ENCODE data around the gene RASSF4. TPM values are rescaled to one million over a fixed set of nuclear protein-coding genes. Genes with fewer than 3 reads are reported as not detected.
A peak's percentile ranks its signal among the peaks of the same experiment; 100 is the strongest.

RASSF4 gene
- total and polyA plus RNA-seq, 11 donors: 48.3 to 125 (median 78.9) TPM

DNA sequence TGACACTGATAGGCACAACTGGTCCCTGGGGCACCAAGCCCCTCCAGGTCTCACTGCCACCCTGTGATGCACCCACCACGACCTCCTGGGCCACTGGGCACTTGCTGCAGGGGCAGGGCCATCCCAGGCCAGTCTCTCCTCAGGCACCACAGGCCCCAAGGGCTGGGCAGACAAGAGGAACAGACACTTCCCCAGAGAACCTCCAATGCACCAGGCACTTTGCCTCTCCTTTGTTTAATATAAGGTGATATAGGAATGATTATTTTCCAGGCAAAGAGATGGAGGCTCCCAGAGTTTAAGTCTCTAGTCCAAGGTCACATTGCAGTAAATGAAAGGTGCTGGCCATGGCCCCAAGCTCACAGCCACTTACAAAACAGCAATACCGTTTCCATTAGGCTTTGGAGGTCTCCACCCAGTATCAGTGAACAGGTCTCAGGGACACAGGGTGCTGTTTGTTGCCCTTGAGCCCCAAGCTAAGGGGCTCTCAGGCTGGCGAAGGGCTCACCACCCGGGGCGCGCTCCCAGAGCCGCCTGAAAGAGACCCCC, 14.6 kb downstream of the RASSF4 start:
- ATAC-seq (peak in 1 of 4 donors; percentile 0), DNase-seq (peak in 1 of 5 donors; percentile 49)
- Histone ChIP-seq H3K4me3 (peak overlapping the region in 10 of 12 donors; percentile 45 to 92 (median 71)), H3K9me3 (no peaks in the 10 kb centered on the region), H3K27ac (peak overlapping the region; percentile 54 to 97 (median 90)), H3K36me3 (peaks cover 0 to 66% (median 44%) of the 10 kb centered on the region in 9 donors), H3K4me1 (peaks cover 7 to 92% (median 59%) of the 10 kb centered on the region in 12 donors), H3K27me3 (no peaks in the 10 kb centered on the region)
- 40 to 54% (median 42%) methylated on average over 4 to 7 of the region's 7 CpGs for WGBS, 4 donors
- intact Hi-C loops (cut with DNase I): loop anchor here in 7 of 10 donors (2.0 to 10.0 kb wide), 6 partner anchors 15 to 1299 kb away; partner anchors contain the start of gene RASSF4 (in 1 of the 7)
- TF ChIP-seq, protein P1, sequence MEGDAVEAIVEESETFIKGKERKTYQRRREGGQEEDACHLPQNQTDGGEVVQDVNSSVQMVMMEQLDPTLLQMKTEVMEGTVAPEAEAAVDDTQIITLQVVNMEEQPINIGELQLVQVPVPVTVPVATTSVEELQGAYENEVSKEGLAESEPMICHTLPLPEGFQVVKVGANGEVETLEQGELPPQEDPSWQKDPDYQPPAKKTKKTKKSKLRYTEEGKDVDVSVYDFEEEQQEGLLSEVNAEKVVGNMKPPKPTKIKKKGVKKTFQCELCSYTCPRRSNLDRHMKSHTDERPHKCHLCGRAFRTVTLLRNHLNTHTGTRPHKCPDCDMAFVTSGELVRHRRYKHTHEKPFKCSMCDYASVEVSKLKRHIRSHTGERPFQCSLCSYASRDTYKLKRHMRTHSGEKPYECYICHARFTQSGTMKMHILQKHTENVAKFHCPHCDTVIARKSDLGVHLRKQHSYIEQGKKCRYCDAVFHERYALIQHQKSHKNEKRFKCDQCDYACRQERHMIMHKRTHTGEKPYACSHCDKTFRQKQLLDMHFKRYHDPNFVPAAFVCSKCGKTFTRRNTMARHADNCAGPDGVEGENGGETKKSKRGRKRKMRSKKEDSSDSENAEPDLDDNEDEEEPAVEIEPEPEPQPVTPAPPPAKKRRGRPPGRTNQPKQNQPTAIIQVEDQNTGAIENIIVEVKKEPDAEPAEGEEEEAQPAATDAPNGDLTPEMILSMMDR (IDR thresholded peaks at IDR 0.05): no peak
- no peak for TF ChIP-seq POLR2A (IDR thresholded peaks at IDR 0.05)

DNA sequence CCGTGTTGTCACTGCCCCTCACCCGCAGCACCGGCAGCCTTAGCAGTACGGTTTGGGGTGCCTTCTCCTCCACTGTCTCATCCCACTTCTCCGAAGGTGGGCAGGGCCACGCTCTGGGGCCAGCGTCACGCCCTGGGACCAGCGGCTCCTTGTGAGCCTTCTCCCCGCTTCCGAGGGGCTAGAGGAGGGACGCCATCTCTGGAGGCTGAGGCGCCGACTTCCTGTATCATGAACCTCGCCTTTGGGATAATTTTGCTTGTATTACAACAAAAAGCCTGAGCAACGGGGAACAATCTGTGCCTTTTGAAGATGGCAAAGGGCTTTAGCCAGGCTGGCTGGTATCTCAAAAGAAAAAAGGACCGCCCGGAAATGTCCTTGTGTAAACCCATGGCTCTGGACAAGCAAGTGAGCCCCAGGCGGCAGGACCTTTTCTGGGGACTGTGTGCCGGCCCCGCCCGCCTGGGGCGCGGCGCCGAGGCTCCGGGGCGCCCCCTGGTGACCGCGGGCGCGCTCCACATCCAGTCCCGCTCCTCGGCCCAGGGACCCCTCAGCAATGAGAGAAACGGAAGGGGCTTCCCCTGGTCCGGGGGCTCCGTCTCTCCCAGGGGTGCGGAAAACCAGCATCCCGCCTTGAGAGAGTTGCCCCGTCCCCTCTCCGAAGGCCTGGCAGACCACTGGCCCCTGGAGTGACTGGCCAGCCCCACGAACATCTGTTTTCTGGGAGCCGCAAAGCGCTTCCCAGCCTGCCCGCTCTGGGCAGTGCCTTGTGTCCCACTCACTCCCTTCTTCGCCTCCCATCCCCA, 15.2 kb downstream of the RASSF4 start:
- ATAC-seq: peak; percentile 34 to 79 (median 67)
- Histone ChIP-seq H3K27ac (peak overlapping the region; percentile 54 to 97 (median 90)), H3K4me1 (peaks cover 9 to 92% (median 59%) of the 10 kb centered on the region in 12 donors), H3K36me3 (peaks cover 0 to 60% (median 44%) of the 10 kb centered on the region in 9 donors), H3K27me3 (no peaks in the 10 kb centered on the region), H3K9me3 (no peaks in the 10 kb centered on the region), H3K4me3 (peak overlapping the region in 11 of 12 donors; percentile 5 to 92 (median 69))
- intact Hi-C loops (cut with DNase I): loop anchor here (1.0 to 10.0 kb wide), 7 partner anchors 16 to 1300 kb away; partner anchors contain the start of gene RASSF4 (in 1 of the 10)
- peak; percentile 76 to 86 (median 82) for DNase-seq
- WGBS, 4 donors: 3 to 8% (median 7%) methylated on average over 34 to 46 of the region's 46 CpGs
- TF ChIP-seq, protein P1 (IDR thresholded peaks at IDR 0.05): peak; percentile 92 to 100 (median 98)
- TF ChIP-seq POLR2A (IDR thresholded peaks at IDR 0.05): peak in 1 of 2 donors; percentile 61

DNA sequence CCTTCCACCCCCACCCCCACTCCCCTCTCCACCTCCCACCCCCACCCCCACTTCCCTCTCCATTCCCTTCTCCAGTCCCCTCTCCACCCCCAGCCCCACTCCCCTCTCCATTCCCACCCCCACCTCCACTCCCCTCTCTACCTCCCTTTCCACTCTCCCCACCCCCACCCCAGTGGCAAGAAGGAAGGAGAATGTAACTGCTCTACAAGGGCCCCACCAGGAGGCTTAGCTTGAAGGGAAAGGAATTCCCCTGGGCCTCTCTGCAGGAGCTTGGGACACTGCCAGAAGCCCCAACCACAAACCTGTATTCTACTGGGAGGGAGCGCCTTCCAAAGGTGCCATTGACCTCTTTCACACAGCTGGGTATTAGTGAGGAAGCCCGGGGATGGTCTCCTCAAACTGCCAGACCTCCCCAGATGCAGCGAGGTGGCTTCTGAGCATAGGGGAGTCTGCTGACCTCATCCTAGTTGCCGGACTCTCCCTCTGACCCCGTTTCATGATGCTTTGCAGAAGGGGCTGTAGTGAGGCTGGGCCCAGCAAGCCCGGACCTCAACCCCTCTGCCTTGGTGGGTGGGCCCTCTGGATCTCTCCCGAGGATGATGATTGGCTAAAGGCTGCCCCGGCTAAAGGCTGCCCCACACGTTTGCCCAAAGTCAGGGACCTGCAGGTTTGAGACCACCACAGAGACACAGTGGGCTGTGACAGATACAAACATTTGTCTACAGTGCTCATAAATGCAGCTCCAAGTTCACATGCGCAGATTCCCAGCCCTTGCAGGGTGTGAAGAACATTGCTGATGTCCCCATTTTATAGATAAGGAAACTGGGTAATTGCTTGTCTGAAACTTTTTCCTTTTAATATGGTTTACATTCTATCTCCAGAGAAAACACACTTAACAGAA, 16.1 kb downstream of the RASSF4 start:
- peak in 1 of 5 donors; percentile 50 for DNase-seq
- Histone ChIP-seq H3K36me3 (peaks cover 0 to 58% (median 39%) of the 10 kb centered on the region in 9 donors), H3K9me3 (no peaks in the 10 kb centered on the region), H3K4me3 (peak overlapping the region in 11 of 12 donors; percentile 35 to 92 (median 69)), H3K27me3 (no peaks in the 10 kb centered on the region), H3K4me1 (peaks cover 9 to 95% (median 67%) of the 10 kb centered on the region in 12 donors), H3K27ac (peak overlapping the region; percentile 62 to 97 (median 90))
- 13 to 24% (median 21%) methylated on average over 7 to 10 of the region's 10 CpGs for WGBS, 4 donors
- TF ChIP-seq, protein P1 (IDR thresholded peaks at IDR 0.05): no peak
- peak in 1 of 2 donors; percentile 37 for TF ChIP-seq POLR2A (IDR thresholded peaks at IDR 0.05)
- intact Hi-C loops (cut with DNase I): loop anchor here in 9 of 10 donors (1.0 to 10.0 kb wide), 7 partner anchors 17 to 1301 kb away; partner anchors contain the start of gene RASSF4 (in 1 of the 9)
- peak in 1 of 4 donors; percentile 2 for ATAC-seq

Measured in heart left ventricle (tissue), 16 donors.